ENCODE data around the gene HPD. TPM values are rescaled to one million over a fixed set of nuclear protein-coding genes. Genes with fewer than 3 reads are reported as not detected.

HPD gene
- total RNA-seq, 2 donors from 2014 or later = 0.39 to 1.3 TPM

- DNase-seq (ENCODE audit: low spot score) = no peak
- H3K27me3 ChIP-seq = no peaks in the 10 kb centered on the region
- no peak overlapping the region for H3K27ac ChIP-seq
- H3K36me3 ChIP-seq = no peaks in the 10 kb centered on the region
- no peaks in the 10 kb centered on the region for H3K9me3 ChIP-seq
- TF ChIP-seq CTCF (IDR thresholded peaks at IDR 0.05) = no peak
- peaks cover 0 to 12% of the 10 kb centered on the region in 2 donors for H3K4me1 ChIP-seq
- H3K4me3 ChIP-seq = no peak overlapping the region
These were observed 21.0 kb downstream of the HPD start for GRCh38 chr12:121837680-121838079.

- TF ChIP-seq CTCF (IDR thresholded peaks at IDR 0.05) = no peak
- Histone ChIP-seq H3K4me1 (peaks cover 0 to 13% of the 10 kb centered on the region in 2 donors), H3K9me3 (no peaks in the 10 kb centered on the region), H3K27ac (no peak overlapping the region), H3K27me3 (no peaks in the 10 kb centered on the region), H3K4me3 (no peak overlapping the region), H3K36me3 (peaks cover 50% of the 10 kb centered on the region)
- no peak for DNase-seq (ENCODE audit: low spot score)
These were observed 27.0 kb downstream of the HPD start for GRCh38 chr12:121831571-121832245.

- Histone ChIP-seq H3K27ac (no peak overlapping the region), H3K4me1 (peaks cover 0 to 13% of the 10 kb centered on the region in 2 donors), H3K36me3 (peaks cover 53% of the 10 kb centered on the region), H3K27me3 (no peaks in the 10 kb centered on the region), H3K4me3 (no peak overlapping the region), H3K9me3 (no peaks in the 10 kb centered on the region)
- no peak for TF ChIP-seq CTCF (IDR thresholded peaks at IDR 0.05)
- no peak for DNase-seq (ENCODE audit: low spot score)
These were observed 27.9 kb downstream of the HPD start for GRCh38 chr12:121830588-121831265.

- H3K36me3 ChIP-seq = peaks cover 56% of the 10 kb centered on the region
- no peak for TF ChIP-seq CTCF (IDR thresholded peaks at IDR 0.05)
- peaks cover 0 to 13% of the 10 kb centered on the region in 2 donors for H3K4me1 ChIP-seq
- DNase-seq (ENCODE audit: low spot score) = no peak
- no peaks in the 10 kb centered on the region for H3K27me3 ChIP-seq
- no peaks in the 10 kb centered on the region for H3K9me3 ChIP-seq
- H3K27ac ChIP-seq = peak overlapping the region in 1 of 2 donors; percentile 54
- no peak overlapping the region for H3K4me3 ChIP-seq
These were observed 28.5 kb downstream of the HPD start for GRCh38 chr12:121830134-121830533.

GRCh38 chr12:121829250-121829918, 29.3 kb downstream of the HPD start:
- peaks cover 0 to 13% of the 10 kb centered on the region in 2 donors for H3K4me1 ChIP-seq
- peak overlapping the region; percentile 31 to 54 for H3K27ac ChIP-seq

More at GRCh38 chr12:121829250-121829918, 29.3 kb downstream of the HPD start:
- H3K9me3 ChIP-seq = no peaks in the 10 kb centered on the region
- H3K27me3 ChIP-seq = no peaks in the 10 kb centered on the region
- no peak for DNase-seq (ENCODE audit: low spot score)
- peaks cover 58% of the 10 kb centered on the region for H3K36me3 ChIP-seq
- no peak for TF ChIP-seq CTCF (IDR thresholded peaks at IDR 0.05)
- no peak overlapping the region for H3K4me3 ChIP-seq

Data from right atrium auricular region (tissue), 2 donors.